Body of pancreas (tissue), 4 donors: Measurements from ENCODE around the gene HPRT1. TPM values are rescaled to one million over a fixed set of nuclear protein-coding genes. Genes with fewer than 3 reads are reported as not detected.

Experiments
- ATAC-seq: fragments of 150-250 bp; one replicate; pipeline ENCODE4 v1.9.1; 2016
- DNase-seq, 4 donors: peaks; one replicate each; pipeline ENCODE4 v3.0.0-alpha.2; 2019
- H3K27ac ChIP-seq, 4 donors: fragments of 200-600 bp; sonication (generic); 1 replicate in 3 of 4; 2 replicates in 1 of 4; pipeline versions ENCODE4 v1.5.1 to v1.6.1; 2016 to 2019; ENCODE audit warnings: mild to moderate bottlenecking in 1 of 4, mixed read lengths in 1 of 4, moderate library complexity in 1 of 4
- H3K27me3 ChIP-seq, 2 donors: fragments of 200-600 bp; sonication (generic); one replicate each; pipeline ENCODE4 v1.6.0; 2016; ENCODE audit warnings: mild to moderate bottlenecking in 1 of 2
- H3K36me3 ChIP-seq, 2 donors: fragments of 200-600 bp; sonication (generic); replicated peaks in 1 of 2; 2 replicates each; pipeline ENCODE4 v1.5.1; 2016; ENCODE audit warnings: low read depth in 2 of 2; ENCODE audit not compliant: insufficient read depth in 1 of 2
- H3K4me1 ChIP-seq: fragments of 200-600 bp; sonication (generic); one replicate; pipeline ENCODE4 v1.6.0; 2016
- H3K4me3 ChIP-seq, 2 donors: fragments of 200-600 bp; sonication (generic); 1 replicate in 1 of 2; 2 replicates in 1 of 2; pipeline ENCODE4 v1.5.1; 2016 to 2019
- H3K9me3 ChIP-seq, 3 donors: fragments of 200-600 bp; sonication (generic); 1 replicate in 2 of 3; 2 replicates in 1 of 3; pipeline ENCODE4 v1.5.1; 2016
- POLR2A ChIP-seq, 3 donors: fragments of 450-650 bp; IDR thresholded peaks; one replicate each; pipeline ENCODE4 v1.6.1; 2016; ENCODE audit warnings: antibody characterized with exemption in 3 of 3, mild to moderate bottlenecking in 2 of 3
- WGBS, 2 donors: methylation state at CpG; one replicate each; pipeline ENCODE4 v1.1.5; 2017; 5-methylcytosine and 5-hydroxymethylcytosine counted together
- intact Hi-C: fragments of 100-400 bp; cut with DNase I; formaldehyde crosslinking; loops from one replicate; pipeline ENCODE4 v1.15.1; 2023
- total RNA-seq, 2 donors: library from RNA; depleted of rRNA; stranded (reverse); fragments of >200 nt; gene quantifications; one replicate each; pipeline ENCODE4 v1.1.0, GENCODE V29; 2016
- TF ChIP-seq, protein P1 (sequence below), 7 experiments: fragments of 450-650 bp in 4 of 7; fragments of 200-600 bp in 3 of 7; sonication (generic) in 3 of 7; IDR thresholded peaks; one replicate each; pipeline ENCODE4 v1.5.1; 2016 to 2019; ENCODE audit warnings: antibody characterized with exemption in 7 of 7

The HPRT1 gene
- total RNA-seq, 2 donors from 2014 or later = 15.8 to 18.7 TPM

DNA sequence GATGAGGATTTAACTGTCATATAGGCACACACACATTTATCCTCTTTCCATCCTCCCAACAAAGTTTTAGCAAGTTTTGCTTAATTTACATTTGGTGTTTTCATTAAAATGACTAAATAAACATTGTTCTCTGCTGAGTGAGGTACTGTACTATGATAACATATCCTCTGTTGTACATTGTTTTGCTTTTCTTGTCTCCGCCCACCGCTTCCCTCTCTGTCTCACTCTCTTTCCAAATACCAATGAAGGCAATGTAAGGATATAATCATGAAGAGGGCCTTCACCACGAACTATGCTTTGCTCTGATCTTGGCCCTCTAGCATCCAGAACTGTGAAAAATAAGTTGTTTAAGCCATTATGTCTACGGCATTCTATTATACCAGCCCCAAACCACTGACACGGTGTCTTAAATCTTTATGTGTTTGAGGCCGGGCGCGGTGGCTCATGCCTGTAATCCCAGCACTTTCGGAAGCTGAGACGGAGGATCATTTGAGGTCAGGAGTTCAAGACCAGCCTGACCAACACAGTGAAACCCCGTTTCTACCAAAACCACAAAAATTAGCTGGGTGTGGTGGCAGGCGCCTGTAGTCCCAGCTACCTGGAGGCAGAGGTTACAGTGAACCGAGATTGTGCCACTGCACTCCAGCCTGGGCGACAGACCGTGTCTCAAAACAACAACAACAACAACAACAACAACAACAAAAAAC lies 65.3 kb downstream of the HPRT1 start:
- Histone ChIP-seq H3K36me3 (no peaks in the 10 kb centered on the region), H3K27me3 (no peaks in the 10 kb centered on the region), H3K4me3 (no peak overlapping the region), H3K27ac (no peak overlapping the region), H3K9me3 (no peaks in the 10 kb centered on the region), H3K4me1 (no peaks in the 10 kb centered on the region)
- no peak for DNase-seq
- no peak for ATAC-seq
- intact Hi-C loops = no loop called here
- 88% methylated on average over 12 to 15 of the region's 15 CpGs for WGBS, 2 donors
- TF ChIP-seq, protein P1, sequence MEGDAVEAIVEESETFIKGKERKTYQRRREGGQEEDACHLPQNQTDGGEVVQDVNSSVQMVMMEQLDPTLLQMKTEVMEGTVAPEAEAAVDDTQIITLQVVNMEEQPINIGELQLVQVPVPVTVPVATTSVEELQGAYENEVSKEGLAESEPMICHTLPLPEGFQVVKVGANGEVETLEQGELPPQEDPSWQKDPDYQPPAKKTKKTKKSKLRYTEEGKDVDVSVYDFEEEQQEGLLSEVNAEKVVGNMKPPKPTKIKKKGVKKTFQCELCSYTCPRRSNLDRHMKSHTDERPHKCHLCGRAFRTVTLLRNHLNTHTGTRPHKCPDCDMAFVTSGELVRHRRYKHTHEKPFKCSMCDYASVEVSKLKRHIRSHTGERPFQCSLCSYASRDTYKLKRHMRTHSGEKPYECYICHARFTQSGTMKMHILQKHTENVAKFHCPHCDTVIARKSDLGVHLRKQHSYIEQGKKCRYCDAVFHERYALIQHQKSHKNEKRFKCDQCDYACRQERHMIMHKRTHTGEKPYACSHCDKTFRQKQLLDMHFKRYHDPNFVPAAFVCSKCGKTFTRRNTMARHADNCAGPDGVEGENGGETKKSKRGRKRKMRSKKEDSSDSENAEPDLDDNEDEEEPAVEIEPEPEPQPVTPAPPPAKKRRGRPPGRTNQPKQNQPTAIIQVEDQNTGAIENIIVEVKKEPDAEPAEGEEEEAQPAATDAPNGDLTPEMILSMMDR (IDR thresholded peaks at IDR 0.05) = no peak
- TF ChIP-seq POLR2A (IDR thresholded peaks at IDR 0.05) = no peak

DNA sequence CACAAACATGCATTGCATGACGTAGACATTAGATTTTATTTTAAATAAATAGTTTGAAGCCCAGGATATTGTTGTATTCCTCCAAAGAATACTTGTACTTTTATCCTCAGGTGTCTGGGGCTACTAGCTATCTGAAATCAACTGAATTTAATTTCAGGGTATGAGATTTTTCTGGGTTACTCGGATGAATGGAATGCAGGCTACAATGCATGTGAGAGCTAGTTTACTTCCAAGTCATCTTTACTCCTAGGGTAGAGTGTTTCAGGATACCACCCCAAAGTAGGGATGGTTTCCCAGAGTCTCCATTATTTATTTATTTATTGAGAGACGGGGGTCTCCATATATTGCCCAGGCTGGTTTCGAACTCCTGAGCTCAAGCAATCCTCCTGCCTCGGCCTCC lies 66.4 kb downstream of the HPRT1 start:
- no peak for DNase-seq
- no peak overlapping the region for H3K27ac ChIP-seq
- no peak for TF ChIP-seq POLR2A (IDR thresholded peaks at IDR 0.05)
- TF ChIP-seq, protein P1 (IDR thresholded peaks at IDR 0.05) = no peak
- intact Hi-C loops = no loop called here
- no peak overlapping the region for H3K4me3 ChIP-seq
- no peak for ATAC-seq
- WGBS, 2 donors = 88 to 97% methylated on average over 5 of the region's 5 CpGs
- H3K36me3 ChIP-seq = no peaks in the 10 kb centered on the region
- no peaks in the 10 kb centered on the region for H3K9me3 ChIP-seq
- no peaks in the 10 kb centered on the region for H3K27me3 ChIP-seq
- no peaks in the 10 kb centered on the region for H3K4me1 ChIP-seq

DNA sequence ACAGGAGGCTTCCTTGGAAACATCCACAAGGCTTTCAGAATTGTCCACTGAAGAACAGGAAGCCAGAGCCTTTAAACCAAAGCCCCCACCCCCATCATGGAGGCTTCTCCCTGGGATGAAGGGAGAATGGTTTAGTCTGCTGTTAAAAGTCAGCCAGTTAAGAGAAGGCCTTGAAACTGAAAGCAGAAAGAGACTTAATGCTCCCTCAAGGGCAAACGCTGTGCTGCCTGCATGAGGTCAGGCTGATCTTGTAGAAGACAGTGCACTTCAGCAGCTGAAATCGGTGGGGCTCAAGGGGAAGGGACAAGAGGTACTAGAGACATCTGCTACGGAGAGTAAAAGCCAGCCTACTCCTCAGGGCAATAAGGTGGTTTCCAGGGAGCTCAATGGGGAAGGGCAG lies 69.0 kb downstream of the HPRT1 start:
- H3K4me3 ChIP-seq = no peak overlapping the region
- H3K27ac ChIP-seq = no peak overlapping the region
- ATAC-seq = no peak
- WGBS, 2 donors = 14 to 38% methylated on average over 2 to 3 of the region's 3 CpGs
- TF ChIP-seq POLR2A (IDR thresholded peaks at IDR 0.05) = no peak
- TF ChIP-seq, protein P1 (IDR thresholded peaks at IDR 0.05) = no peak
- no peaks in the 10 kb centered on the region for H3K27me3 ChIP-seq
- intact Hi-C loops = no loop called here
- no peak for DNase-seq
- H3K4me1 ChIP-seq = no peaks in the 10 kb centered on the region
- H3K9me3 ChIP-seq = no peaks in the 10 kb centered on the region
- H3K36me3 ChIP-seq = no peaks in the 10 kb centered on the region

DNA sequence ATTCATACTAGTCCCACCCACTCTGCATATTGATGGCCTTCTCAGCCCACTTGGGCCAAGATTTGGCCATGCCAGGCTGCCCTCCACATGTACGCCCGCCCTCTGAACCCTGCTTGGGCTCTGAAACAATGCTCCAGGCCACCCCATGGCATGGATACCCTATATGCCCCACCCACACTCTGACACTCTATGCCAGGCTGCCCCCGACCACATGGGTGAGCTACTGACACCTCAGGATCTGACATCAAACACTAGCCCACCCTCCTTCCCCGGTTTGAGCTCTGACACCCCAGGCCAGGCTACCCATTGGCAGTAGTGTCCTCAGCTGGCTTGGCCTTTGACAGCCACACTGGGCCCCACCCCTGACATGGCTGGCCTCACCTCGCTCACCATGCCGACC lies 69.5 kb downstream of the HPRT1 start:
- ATAC-seq (no peak), DNase-seq (no peak)
- no peaks in the 10 kb centered on the region for H3K4me1 ChIP-seq
- intact Hi-C loops = no loop called here
- H3K9me3 ChIP-seq = no peaks in the 10 kb centered on the region
- no peak overlapping the region for H3K4me3 ChIP-seq
- WGBS, 2 donors = 82 to 100% methylated on average over 4 to 5 of the region's 6 CpGs
- no peaks in the 10 kb centered on the region for H3K36me3 ChIP-seq
- TF ChIP-seq, protein P1 (IDR thresholded peaks at IDR 0.05) = no peak
- no peak for TF ChIP-seq POLR2A (IDR thresholded peaks at IDR 0.05)
- no peaks in the 10 kb centered on the region for H3K27me3 ChIP-seq
- H3K27ac ChIP-seq = no peak overlapping the region

DNA sequence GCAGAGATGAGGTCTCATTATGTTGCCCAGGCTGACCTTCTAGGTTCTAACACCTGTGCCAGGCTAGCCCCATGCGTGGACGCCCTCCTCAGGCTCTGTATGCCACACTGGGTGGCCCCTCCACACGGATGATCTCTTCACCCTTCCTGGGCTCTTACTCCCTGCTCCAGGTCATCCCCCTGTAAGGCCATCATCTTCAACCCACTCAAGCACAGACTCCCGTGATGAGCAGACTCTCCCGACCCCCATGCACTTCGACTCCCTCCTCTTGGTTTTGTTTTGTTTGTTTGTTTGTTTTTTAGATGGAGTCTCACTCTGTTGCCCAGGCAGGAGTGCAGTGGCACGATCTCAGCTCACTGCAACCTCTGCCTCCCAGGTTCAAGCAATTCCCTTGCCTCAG lies 70.9 kb downstream of the HPRT1 start:
- Histone ChIP-seq H3K4me3 (no peak overlapping the region), H3K9me3 (no peaks in the 10 kb centered on the region), H3K36me3 (no peaks in the 10 kb centered on the region), H3K27me3 (no peaks in the 10 kb centered on the region), H3K27ac (no peak overlapping the region), H3K4me1 (no peaks in the 10 kb centered on the region)
- DNase-seq = no peak
- intact Hi-C loops = no loop called here
- 70 to 91% methylated on average over 7 of the region's 7 CpGs for WGBS, 2 donors
- no peak for TF ChIP-seq POLR2A (IDR thresholded peaks at IDR 0.05)
- TF ChIP-seq, protein P1 (IDR thresholded peaks at IDR 0.05) = no peak
- no peak for ATAC-seq
